DMS53 treated with DMSO at 0.1 percent for 48 hours (cell line): ENCODE results near the gene VASN.

ENCODE experiments used
- DNase-seq: peaks from one replicate; lab custom pipeline; 2025; ENCODE audit not compliant: unreplicated experiment; lab: John Stamatoyannopoulos, UW

Gene VASN

DNA sequence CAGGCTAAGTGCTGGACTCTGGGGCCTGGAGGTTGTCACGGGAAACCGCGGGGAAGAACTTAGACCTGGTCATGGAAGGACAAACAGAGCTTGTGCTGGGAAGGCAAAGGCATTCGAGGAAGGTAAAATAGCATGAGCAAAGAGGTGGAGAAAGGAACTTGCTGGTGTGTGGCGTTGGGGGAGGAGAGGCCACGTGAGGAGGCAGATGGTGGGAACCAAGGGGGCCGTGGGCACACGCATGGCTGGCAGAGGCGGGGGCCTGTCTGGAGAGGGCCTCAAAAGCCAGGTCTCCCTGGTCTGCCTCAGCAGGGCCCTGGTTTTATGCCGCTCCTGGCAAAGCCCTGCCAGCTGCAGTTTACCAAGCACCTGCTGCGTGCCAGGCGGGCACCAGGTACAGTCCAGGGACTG, 29.4 kb downstream of the VASN start:
- no peak for DNase-seq

DNA sequence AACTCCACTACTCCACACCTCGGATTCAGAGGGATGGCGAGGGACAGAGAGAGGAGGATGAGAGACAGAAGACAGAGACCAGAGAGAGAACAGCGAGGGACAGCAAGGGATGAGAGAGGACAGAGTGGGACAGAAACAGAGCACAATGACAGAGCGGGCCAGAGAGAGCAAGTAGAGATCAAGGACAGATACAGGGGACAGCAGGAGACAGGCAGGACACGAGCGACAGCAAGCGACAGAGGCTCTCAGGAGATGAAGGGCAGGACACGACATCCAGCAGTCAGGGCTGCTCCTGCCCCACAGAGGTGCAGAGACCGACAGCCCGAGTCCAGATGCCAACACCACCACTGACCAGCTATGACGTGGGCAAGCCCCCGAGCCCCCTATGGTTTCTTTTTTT, 29.9 kb downstream of the VASN start:
- DNase-seq = no peak

DNA sequence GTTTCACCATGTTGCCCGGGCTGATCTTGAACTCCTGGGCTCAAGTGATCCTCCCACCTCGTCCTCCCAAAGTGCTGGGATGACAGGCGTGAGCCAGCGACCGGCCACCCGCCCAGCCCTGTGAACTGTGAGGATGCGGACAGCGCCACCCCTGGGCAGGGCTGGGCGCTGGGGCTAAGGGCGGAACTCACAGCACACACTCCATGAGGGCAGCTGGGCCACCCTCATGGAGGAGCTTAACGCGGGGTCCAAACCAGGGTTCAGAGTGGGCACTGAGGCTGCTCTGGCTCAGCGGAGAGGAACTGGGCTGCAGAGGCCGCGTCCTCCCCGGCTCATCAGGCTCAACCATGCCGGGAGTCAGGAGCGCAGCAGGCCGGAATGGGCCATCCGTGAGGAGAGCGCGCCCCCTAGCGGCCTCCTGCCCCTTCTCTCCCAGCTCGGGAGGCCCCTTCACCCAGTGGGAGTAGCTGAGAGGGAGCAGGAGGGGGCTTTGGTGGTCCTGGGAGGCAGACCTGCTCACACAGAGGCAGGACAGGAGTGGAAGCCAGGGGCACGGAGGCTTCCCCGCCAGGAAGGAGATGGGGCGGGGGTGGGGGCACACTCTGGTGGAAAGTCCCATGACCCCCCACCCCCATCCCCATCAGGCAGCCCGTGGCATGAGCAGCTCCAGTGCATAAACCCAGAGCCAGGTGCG, 30.9 kb downstream of the VASN start:
- DNase-seq = peak; percentile 34

DNA sequence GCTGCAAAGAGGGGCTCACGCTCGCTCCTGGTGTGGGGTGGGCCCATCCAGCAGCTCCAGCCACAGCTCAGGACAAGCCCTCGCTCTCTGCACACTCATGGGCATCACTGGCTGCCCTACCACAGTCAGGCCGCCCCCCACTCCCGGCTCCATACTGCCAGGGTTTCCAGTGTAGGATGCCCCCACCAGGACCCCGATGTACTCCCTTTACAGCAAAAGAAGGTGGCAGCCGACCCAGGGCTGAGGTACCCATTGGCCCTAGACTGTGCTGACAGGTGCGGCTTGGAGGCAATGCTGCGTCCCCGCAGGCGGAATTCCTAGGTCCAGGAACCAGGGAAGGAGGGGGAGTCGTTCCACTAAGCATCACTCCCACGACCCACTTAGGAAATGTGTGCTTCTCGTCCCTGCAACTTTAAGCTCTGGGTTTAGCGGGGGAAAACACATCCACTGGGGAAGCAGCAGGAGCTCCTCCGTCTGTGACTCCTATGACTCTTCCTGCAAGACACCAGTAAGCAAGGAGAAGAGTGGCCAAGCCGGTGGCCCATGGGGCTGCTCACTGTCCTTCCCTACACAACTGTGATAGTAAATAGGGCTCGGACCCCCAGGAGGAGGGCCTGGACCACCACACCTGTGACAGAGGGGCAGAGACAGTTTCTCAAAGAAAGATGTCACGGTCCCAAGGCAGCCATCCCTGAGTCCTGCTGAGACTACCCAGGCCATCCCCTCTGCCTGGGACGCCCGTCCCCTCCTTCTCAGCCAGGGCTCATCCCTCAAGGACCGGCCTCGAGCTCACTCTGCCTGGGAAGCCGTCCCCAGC, 31.7 kb downstream of the VASN start:
- no peak for DNase-seq

GRCh38 chr16:4404247-4404966, 32.8 kb downstream of the VASN start:
- peak; percentile 19 for DNase-seq

DNA sequence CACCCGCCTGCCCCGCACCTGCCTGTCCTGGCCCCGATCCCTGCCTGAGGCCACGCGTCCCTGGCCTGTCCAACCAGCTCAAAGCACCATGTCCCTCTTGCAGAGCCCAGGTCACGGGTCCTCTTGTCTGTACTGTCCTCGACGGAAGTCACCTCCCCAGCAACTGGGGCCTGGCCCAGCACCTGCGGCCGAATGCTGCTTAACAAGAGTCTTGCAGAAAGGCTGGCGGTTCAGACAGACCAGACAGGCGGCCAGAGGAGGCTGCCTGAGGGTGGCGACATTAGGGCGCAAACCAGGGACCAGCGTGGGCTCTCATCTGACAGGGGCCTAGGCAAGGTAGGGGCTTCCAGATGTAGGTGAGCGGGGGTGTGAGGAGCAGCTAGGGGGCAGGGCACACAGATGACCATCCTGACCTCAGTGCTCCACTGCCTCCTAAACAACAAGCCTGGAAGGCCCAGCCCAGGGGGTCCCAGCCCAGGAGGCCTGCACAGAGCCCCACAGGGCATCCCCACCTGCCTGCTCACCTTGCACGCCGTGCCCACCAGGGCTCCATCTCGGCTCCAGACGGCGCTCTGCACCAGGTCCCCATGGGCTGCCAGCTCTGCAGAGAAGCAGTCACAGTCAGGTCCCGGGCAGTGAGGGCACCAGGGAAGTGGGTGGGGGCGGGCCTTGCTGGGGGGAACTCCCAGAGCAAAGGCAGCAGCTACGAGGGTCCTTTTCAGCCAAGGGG, 33.5 kb downstream of the VASN start:
- DNase-seq = no peak

- no peak for DNase-seq
Measured at GRCh38 chr16:4407543-4408322, 36.1 kb downstream of the VASN start.

- DNase-seq = no peak
Measured at GRCh38 chr16:4408323-4408690, 36.7 kb downstream of the VASN start.

DNA sequence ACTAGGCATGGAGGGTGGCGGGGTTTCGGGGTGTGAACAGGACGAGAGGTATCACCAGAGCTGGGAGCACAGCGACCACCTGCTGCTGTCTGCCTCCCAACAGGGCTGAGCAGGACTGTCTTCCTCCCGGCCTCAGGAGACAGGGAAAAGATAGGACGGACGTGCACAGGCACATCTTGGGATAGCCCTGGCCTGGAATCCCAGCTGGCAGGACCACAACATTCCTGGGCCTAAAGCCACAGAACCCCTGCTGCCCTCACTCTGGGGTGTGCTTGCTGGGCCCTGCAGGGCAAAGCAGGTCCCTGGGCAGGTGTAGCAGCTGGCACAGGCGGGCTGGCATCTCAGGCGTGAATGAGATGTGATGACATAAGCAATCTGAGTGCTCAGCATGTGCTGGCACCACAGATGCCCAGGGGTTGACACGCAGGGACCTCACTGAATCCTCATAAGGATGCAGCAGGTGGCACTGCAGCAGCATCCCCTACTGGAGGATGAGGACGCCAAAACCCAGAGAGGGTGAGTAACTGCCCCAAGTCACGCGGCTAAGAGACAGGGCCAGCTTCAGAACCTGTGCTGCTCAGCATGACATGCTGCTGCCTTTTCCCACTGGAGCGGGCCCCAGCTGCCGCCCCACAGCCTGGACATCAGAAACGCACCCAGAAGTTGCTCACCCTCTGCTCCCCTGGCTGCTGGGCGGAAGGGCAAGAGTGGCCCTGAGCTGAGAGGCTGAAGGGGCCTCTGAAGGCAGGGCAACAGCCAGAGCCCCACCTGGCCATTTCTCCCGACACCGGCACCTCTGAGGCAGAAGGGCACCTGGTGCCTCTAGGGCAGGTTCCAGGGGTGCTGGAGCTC, 37.7 kb downstream of the VASN start:
- no peak for DNase-seq

- DNase-seq = no peak
Measured at GRCh38 chr16:4410335-4411075, 38.9 kb downstream of the VASN start.

GRCh38 chr16:4411684-4412083, 40.0 kb downstream of the VASN start:
- DNase-seq = no peak

DNA sequence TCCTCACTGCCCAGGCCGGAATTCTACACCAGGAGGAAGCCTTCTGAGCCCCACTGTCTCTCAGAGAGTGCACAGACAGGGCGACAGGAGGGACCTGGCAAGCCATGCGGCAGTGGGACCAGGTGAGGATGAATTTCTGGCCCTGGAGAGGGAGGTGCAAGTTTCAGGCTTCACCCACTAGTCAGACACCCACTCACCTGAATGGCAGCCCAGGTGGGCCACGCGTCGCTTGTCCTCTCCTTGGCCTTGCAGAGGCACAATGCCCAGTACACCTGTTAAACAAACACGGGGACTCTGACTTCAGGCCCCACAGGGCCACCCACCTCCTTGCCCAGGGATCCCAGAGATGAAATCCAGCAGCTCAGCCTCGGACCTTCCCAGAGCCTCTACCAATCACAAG, 40.5 kb downstream of the VASN start:
- DNase-seq = no peak

- DNase-seq = no peak
Measured at GRCh38 chr16:4412854-4413253, 41.2 kb downstream of the VASN start.

- DNase-seq = no peak
Measured at GRCh38 chr16:4414187-4414917, 42.7 kb downstream of the VASN start.

DNA sequence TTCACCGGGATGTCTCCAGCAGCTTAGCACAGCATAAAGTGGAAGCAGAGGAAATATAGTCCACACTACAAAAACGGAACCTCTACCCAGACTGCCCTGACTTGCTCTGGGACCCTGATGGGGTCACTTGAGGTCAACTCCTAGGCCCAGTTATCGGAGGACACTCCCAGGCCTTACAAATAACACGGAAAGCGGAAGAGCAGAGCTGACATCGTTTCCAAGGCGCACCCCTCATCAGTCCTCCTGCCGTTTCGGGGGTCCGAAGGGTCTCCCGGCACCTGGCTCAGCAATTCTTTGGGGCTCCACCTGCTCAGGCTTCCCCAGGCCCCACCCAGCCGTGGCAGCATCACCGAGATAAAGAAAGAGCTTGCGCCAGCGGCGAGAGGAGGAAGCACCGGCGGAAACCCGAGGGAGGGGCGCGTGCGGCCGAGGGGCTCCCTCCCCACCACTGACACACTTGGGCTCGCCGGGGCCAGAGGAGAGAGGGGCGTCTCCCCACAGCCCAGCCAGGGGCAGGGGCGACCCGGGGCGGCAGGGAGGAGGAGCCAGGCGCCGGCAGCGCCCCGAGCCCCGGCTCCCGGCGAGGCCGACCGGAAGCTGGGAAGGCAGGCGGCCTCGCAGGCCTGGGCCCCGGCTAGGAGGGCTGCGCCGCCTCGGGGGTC, 44.0 kb downstream of the VASN start:
- DNase-seq = no peak

DNA sequence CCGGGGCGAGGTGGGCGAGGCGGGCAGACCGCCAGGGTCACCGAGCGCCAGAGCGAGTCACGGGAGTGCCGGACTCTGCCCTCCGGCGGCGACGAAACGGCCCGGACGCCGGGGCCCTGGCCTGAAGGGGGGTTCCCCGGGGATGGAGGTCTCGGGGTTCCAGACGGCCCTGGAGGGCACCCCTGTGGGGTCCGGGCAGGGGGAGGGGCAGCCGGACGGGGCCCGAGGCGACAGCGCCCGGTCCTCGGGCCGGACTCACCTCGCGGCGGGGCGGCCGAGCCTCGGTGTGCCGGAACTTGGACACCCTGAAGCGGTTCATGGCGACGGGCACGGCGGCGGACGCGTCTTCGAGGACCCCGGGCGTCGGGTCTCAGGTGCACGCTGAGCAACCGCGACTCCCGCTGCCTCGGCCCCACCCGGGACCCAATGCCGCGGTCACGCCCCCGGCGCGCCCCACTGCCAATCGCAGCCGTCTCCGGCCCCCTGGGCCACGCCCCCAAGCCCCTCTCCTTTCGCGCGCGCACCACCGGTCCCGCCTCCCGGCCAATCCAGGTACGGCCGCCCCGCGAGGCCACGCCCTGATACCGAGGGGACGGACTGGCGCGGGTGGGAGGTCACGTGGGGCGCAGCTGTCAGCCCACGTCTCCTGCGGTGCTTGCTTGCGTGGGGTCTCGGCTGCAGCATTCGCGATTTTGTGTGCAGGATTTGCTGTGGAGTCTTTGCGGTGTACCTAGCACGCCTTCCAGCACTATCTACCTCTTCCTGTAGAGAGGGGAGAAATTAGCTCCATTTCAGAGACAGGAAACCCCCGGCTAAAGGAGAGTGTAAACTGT, 44.8 kb downstream of the VASN start, which contains the start of gene CORO7:
Gene CORO7 (minus strand): TSS at position 397 of the 833 bp plus-strand sequence. CDS start 78 bp downstream, at position 319.
- DNase-seq = peak; percentile 75
